NCI-H1092 treated with DMSO at 0.1 percent for 48 hours (cell line): ENCODE data around the gene LRRC4C.

ENCODE experiments used
- DNase-seq: peaks from one replicate; lab custom pipeline; 2025; lab: John Stamatoyannopoulos, UW

The LRRC4C gene

DNA sequence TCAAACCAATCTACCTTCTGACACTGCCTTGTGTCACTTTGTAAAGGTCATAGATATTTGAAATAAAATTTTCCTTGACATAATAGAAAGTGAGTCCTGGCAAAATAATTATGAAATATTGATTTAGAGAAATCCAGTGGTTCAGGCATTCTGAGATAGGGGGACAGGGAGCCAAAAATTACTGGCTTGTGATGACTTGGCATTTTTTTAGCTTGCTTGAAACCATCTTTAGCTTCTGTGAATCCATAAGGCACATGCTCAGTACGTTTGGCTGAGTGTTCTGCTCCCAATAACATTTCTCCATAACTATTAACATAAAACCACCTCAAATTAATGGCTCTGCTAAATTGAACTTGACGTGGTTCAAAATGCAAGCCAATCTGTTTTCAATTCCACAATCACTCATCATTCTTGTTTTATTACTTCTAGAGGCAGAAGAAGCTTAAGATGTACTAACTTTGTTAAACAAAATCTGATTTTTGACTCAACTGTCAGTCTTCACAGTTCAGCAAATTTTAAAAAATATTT is 209.0 kb downstream of the LRRC4C start:
- DNase-seq = no peak

DNA sequence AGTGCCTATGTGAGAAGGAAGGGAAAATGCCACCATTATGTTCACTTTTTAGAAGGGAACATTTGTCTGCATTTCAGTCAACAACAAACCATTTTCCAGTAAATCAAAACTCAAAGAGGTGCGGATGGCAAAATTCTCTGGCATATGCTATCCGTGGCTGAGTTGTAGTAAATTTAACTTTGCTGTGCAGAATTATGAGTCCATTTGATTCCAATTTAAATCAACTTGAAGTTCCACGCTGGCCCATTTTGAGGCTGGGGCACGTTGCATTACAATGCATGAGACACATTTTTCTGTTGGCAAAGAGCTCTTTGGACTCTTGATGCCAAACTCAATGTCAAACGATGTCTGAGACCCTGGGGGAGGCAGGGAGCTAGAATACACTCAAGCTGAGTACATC is 211.8 kb downstream of the LRRC4C start:
- no peak for DNase-seq

- DNase-seq = no peak
Observed at GRCh38 chr11:41246399-41246745, 213.1 kb downstream of the LRRC4C start.

GRCh38 chr11:41245704-41246398 is 213.6 kb downstream of the LRRC4C start:
- DNase-seq = no peak

- no peak for DNase-seq
Observed at GRCh38 chr11:41245184-41245583, 214.3 kb downstream of the LRRC4C start.

DNA sequence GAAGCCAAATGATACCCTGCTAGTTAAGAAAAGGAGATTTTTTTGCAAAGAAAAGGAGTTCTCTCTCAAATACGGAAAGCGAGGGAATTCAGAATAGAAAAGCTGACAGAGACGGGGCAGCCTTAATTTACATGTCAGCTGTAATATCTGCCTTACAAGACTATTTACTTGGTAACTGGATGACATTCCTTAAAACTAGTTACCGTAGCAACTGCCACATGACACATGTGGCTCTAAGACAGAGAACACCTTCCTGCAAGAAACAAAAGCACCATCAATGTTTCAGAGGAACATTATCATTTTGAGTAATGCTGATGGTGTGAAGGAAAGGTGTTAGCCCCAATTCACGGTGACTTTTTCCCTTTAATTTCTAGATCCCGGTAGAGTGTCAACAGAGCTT is 222.1 kb downstream of the LRRC4C start:
- no peak for DNase-seq

DNA sequence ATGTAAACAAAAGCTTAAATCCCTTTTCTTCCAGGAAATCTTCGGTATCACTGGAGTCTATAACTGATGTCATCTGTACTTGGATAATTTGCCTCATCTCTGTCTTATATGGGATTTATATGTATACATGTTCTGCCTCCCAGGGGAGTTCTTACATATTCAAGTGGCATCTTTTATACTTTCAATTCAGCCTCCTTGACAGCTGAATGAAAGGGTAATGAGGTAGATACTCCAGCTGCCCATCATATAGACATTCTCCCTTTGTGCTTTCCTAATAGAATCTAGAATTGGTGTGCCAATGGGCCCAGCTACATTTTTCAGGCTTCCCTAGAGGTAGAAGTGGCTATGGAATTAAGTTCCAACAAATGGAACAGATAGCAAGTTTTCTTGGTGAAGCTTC is 223.8 kb downstream of the LRRC4C start:
- DNase-seq = no peak

DNA sequence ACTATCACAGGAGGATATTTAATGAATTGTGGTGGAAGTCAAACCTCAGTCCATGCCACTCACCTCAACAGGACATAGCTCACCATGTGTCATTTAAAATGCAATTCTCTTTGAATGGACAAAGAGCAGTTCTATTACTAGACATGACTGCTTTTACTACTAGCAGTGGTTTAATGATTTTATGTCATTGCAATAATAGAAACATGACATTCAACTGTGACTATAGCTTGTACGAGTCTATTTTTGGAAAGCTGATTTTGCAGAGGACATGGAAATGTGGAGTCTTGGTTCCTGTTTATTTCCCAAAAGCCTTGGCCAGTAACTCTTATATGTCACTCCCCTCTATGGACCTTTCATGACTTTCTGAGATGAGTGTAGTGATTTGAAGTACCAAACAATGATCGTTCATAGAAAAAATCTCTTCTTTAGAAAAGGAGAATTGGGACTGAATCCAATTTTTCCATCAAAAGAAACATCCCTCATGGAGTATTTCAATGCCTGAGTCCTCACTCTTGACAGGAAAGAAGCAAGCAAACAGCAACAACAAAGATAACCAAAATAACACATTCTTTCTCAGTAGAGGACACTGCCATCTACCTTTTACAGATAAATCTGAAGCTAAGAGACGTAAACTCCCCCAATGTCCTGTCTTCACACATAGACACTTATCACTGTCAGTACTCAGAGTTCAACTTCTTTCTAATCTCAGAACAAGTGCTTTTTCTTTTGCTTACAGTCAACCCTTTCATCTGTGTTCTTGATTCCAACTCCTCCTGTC is 233.4 kb downstream of the LRRC4C start:
- no peak for DNase-seq

DNA sequence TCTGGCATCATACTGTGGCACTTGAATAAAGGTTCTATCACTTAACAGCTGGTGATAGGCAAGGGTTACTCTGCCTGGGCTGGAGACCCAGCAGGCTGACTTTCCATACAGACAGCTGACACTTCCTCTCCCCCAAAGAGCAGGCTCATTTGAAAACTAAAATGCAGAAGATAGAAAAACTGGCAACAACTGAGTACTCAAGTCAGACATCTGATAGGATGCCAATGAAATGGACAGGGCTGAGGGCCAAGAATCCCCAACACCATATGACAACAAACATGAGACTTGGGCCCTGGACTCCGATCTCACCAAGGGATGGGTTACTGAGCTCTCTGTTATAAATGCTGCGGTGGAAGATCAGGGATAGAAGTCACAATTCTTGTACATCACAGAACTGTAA is 237.2 kb downstream of the LRRC4C start:
- DNase-seq = no peak

- no peak for DNase-seq
Observed at GRCh38 chr11:41206388-41206787, 253.1 kb downstream of the LRRC4C start.

DNA sequence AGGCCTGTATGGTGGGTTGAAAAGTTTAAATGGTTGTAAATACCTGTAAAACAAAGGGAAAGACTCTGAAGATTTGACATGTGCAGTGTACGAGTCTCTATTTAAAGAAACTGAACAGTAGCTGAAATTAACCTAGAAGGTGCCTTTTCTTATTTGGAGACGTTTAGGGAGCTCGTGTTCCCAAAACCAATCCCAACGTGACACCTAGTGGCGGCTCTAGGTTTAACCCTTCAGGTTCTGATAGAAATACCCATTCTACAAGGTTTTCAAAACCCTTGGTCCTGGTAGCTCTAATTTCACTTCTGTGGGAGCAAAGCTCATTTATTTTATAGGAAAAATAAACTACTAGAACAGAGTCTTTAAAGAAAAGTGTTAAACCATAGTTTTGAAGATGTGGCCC is 258.3 kb downstream of the LRRC4C start:
- peak; percentile 35 for DNase-seq

DNA sequence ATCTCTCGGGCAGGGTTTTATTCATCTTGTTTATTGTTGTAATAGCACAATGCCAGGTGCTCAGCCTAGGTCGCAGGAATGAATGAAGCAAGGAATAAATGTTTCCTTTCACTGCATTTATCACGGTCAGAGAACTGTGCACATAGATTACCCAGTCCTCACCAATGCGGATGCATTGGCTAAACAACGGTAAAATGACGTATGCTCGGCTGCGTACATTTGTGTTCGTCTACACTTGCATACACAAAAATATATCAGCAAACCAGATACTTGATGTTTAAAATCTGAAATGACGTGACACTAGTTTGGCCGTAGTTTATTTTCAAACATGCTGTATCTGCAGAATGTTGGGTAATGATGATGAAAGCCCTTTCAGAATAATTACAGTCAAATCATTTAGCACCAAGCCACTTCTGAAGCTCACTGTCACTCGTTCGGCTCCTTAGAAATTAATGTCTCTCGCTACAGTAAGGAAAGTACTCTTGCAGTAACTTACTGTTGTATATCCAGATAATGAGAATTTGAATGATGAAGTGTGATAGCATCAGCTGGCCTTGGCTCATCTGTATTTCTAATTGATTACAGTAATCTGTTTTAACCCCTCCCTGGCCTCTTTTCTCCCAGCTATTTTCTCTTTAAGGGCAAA is 268.9 kb downstream of the LRRC4C start:
- DNase-seq = no peak

GRCh38 chr11:41189701-41190436 is 269.6 kb downstream of the LRRC4C start:
- DNase-seq = no peak

DNA sequence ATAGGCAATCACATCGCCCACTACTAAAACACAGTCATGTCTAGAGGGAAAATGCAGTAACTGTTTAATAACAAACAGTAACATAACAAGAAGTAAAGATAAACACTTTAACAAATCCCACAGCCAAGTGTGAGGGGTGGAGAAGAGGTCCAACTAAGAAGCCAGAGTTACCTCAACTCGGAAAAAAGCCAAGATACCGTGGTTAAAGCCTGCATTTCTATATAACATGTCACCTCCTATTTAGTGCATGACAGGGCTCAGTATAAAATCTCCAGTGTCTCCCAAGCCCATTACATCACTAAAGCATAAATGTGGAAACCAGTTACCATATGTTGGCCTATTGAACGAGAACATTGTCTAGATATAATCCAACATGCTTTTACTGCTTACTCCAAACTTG is 281.7 kb downstream of the LRRC4C start:
- no peak for DNase-seq

- no peak for DNase-seq
Observed at GRCh38 chr11:41175304-41175972, 284.0 kb downstream of the LRRC4C start.

GRCh38 chr11:41146326-41146725 is 313.1 kb downstream of the LRRC4C start:
- DNase-seq = no peak

DNA sequence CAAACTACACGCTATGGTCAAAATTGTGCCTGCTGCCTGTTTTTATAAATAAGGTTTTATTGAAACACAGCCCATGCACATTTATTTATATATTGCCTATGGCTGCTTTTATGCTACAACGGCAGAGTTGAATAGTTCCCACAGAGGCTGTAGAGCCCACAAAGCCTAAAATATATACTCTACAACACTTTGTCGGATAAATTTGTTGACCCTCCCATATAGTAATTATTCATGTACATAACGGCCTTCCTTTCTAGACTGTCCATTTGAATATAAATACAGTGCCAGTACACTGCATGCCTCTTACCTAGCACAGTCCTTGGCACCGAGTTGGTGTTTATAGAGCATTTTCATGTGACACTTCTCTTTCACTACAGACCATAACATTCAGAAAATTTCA is 314.0 kb downstream of the LRRC4C start:
- no peak for DNase-seq

DNA sequence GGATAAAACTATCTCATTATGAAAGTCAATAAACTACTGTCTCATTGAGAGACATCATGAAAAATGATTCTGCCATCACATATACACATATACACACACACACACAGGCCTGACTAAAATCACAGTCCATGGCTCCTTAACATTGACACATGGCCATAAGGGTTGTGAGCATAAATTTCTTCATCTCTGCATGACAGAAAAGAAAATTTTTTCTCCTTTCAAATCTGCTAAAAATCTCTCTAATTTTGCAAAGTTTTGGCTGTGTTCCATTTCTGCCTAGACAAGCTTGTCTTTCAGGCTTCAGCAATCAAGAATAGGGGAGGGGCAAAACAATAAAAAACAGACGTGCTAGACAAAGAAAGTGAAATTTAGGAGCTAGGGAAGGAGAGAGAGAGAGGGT is 324.5 kb downstream of the LRRC4C start:
- DNase-seq = no peak

DNA sequence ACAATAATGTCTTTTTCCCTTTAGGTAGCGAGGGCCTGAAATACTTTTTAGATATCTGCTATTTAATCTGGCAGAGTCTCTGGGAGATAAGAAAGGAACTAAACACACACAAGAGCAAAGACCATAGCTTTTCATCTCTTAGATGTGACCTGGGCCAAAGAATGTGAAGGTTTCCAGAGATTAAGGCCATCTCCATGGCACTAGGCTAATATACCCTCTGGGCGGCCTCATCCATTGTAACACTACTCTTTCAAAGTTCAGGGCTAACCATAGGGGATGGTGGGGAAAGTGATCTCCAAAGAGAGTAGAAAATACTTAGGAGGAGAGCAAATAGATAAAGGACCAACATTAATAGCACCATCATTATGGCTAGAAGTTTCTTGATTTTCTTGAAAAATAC is 326.4 kb downstream of the LRRC4C start:
- no peak for DNase-seq

GRCh38 chr11:41121600-41121999 is 337.9 kb downstream of the LRRC4C start:
- DNase-seq = no peak

DNA sequence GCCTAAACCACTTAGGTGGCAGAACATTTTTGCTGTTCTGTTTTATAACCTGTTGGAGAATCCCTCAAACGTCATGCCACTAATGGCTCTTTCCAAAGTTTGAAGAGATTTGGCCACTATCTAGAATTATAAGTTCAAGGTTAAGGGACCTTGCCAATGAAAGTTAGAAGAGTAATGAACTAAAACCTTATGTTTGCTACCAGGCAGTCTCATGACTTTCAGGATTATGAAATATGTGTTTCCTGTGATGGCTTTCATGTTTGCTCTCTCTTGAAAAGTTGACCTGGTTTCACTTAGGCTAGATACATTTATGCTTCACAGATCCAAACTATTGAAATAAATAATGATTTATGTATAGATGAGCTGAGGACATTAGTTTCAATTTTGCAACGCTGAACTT is 340.0 kb downstream of the LRRC4C start:
- DNase-seq = no peak

GRCh38 chr11:41118521-41118920 is 340.9 kb downstream of the LRRC4C start:
- DNase-seq = no peak
